Nephron progenitor cell (in vitro differentiated cells): ENCODE measurements around the gene PARD3.
A peak's percentile ranks its signal among the peaks of the same experiment; 100 is the strongest.

Experiments
- DNase-seq: peaks from one replicate; pipeline ENCODE4 v3.0.0; 2021
- H3K27ac Mint-ChIP-seq: 2 replicates; pipeline ENCODE4 v1.8.0; 2021; ENCODE audit warnings: mild to moderate bottlenecking, moderate library complexity, mixed read lengths
- H3K27me3 Mint-ChIP-seq: 2 replicates; pipeline ENCODE4 v1.8.0; 2021; ENCODE audit warnings: mild to moderate bottlenecking, low read depth, mixed read lengths; ENCODE audit not compliant: poor library complexity
- H3K36me3 Mint-ChIP-seq: 2 replicates; pipeline ENCODE4 v1.8.0; 2021; ENCODE audit warnings: low read depth, mixed read lengths
- H3K4me1 Mint-ChIP-seq: 2 replicates; pipeline ENCODE4 v1.8.0; 2021; ENCODE audit warnings: mixed read lengths
- H3K4me3 Mint-ChIP-seq: 2 replicates; pipeline ENCODE4 v1.8.0; 2021; ENCODE audit warnings: mild to moderate bottlenecking, moderate library complexity, mixed read lengths
- H3K9me3 Mint-ChIP-seq: 2 replicates; pipeline ENCODE4 v1.8.0; 2021; ENCODE audit warnings: mild to moderate bottlenecking, moderate library complexity, mixed read lengths
- CTCF ChIP-seq: fragments of 200-600 bp; sonication (generic); IDR thresholded peaks from 2 replicates; pipeline ENCODE4 v1.5.0; 2021; ENCODE audit warnings: antibody characterized with exemption

PARD3 gene

GRCh38 chr10:34235164-34235832 lies 579.8 kb downstream of the PARD3 start:
- no peaks in the 10 kb centered on the region for H3K27me3 Mint-ChIP-seq
- DNase-seq, result no peak
- no peak for TF ChIP-seq CTCF
- no peak overlapping the region for H3K27ac Mint-ChIP-seq
- peaks cover 52% of the 10 kb centered on the region for H3K4me1 Mint-ChIP-seq
- H3K9me3 Mint-ChIP-seq, result peaks cover under 1% of the 10 kb centered on the region
- H3K4me3 Mint-ChIP-seq, result no peak overlapping the region
- H3K36me3 Mint-ChIP-seq, result no peaks in the 10 kb centered on the region

- Mint-ChIP-seq H3K4me3 (no peak overlapping the region), H3K27ac (no peak overlapping the region), H3K27me3 (peaks cover 2% of the 10 kb centered on the region), H3K4me1 (peaks cover 31% of the 10 kb centered on the region), H3K9me3 (no peaks in the 10 kb centered on the region), H3K36me3 (no peaks in the 10 kb centered on the region)
- no peak for DNase-seq
- TF ChIP-seq CTCF, result no peak
These were observed 582.6 kb downstream of the PARD3 start for GRCh38 chr10:34232481-34232880.

DNA sequence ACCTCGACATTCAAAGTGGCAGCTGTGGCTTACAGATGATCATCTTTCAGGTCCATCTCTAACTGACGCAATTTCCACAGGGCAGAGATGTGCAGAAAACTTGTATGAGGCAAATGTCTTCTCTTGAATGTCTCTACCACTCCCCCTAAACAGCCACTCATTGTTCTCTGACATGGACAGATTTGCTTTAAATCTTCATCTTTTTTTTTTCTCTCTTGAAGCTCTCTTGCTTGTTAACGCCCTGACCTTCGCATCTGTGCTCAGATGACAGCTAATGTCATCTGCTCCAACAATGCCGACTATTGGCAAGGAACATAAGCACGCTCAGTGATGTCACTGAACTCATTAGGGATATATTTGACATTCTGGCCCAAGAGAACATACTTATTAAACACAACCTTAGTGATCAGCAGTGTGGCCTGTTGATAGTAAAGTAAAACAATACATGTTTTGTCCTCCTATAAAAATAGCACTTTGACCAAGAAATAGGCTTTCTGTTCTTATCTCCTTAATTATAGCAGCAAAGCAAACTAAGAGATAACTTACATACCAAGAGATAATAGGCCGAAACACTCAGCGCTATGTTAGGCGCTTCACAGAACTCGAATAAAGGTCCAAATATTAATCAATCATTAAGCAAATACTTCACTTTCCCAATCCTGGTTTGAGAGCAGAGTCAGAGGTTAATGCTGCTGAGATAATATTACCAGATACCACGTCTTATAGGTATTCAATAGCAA lies 583.5 kb downstream of the PARD3 start:
- TF ChIP-seq CTCF, result no peak
- Mint-ChIP-seq H3K9me3 (peaks cover 7% of the 10 kb centered on the region), H3K4me3 (no peak overlapping the region), H3K36me3 (peaks cover 5% of the 10 kb centered on the region), H3K27me3 (peaks cover 2% of the 10 kb centered on the region), H3K4me1 (peaks cover 22% of the 10 kb centered on the region), H3K27ac (peak overlapping the region; percentile 64)
- DNase-seq, result no peak

DNA sequence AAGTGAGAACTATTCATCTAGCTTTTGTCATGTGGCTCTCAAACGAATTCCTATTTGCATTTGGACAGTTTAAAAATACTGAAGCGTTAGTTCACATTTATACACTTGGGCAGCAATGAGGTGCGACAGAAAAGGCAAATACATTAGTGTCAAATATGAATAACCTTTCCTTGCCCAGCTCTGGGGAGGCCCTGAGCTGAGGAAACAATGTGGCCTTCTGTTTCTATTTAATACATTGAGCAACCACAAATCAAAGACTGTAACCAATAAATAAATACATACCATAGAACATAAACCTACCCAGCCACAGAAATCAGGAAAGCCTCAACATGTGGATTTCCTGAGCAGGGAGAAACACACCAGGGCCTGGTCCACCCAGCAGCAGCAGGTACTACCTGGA lies 585.2 kb downstream of the PARD3 start:
- DNase-seq, result no peak
- H3K27ac Mint-ChIP-seq, result peak overlapping the region; percentile 43
- H3K27me3 Mint-ChIP-seq, result peaks cover 2% of the 10 kb centered on the region
- no peak for TF ChIP-seq CTCF
- H3K4me3 Mint-ChIP-seq, result no peak overlapping the region
- peaks cover 22% of the 10 kb centered on the region for H3K36me3 Mint-ChIP-seq
- H3K9me3 Mint-ChIP-seq, result peaks cover 22% of the 10 kb centered on the region
- H3K4me1 Mint-ChIP-seq, result peaks cover 14% of the 10 kb centered on the region

GRCh38 chr10:34228066-34228465 lies 587.0 kb downstream of the PARD3 start:
- H3K27ac Mint-ChIP-seq, result no peak overlapping the region

More at GRCh38 chr10:34228066-34228465, 587.0 kb downstream of the PARD3 start:
- Mint-ChIP-seq H3K9me3 (peaks cover 24% of the 10 kb centered on the region), H3K36me3 (peaks cover 24% of the 10 kb centered on the region), H3K4me1 (peaks cover 27% of the 10 kb centered on the region), H3K4me3 (no peak overlapping the region), H3K27me3 (peaks cover 2% of the 10 kb centered on the region)
- DNase-seq, result no peak
- TF ChIP-seq CTCF, result no peak
